Measurements from ENCODE around the gene ATP4B.

The ATP4B gene

GRCh38 chr13:113656003-113656588 is 1.9 kb downstream of the ATP4B start:
- no peak for DNase-seq

- DNase-seq = no peak
These were observed 2.5 kb downstream of the ATP4B start for GRCh38 chr13:113655346-113656002.

GRCh38 chr13:113654591-113655345 is 3.2 kb downstream of the ATP4B start:
- no peak for DNase-seq

GRCh38 chr13:113654175-113654560 is 3.8 kb downstream of the ATP4B start:
- no peak for DNase-seq

- DNase-seq = no peak
These were observed 4.5 kb downstream of the ATP4B start for GRCh38 chr13:113653264-113654174.

GRCh38 chr13:113652404-113653263 is 5.4 kb downstream of the ATP4B start:
- no peak for DNase-seq

- DNase-seq = no peak
These were observed 6.2 kb downstream of the ATP4B start for GRCh38 chr13:113651511-113652403.

GRCh38 chr13:113650731-113651148 is 7.3 kb downstream of the ATP4B start:
- DNase-seq = no peak

GRCh38 chr13:113650275-113650674 is 7.7 kb downstream of the ATP4B start:
- DNase-seq = no peak

- no peak for DNase-seq
These were observed 8.8 kb downstream of the ATP4B start for GRCh38 chr13:113649212-113649611.

- no peak for DNase-seq
These were observed 9.8 kb downstream of the ATP4B start for GRCh38 chr13:113648216-113648610.

GRCh38 chr13:113647351-113648215 is 10.4 kb downstream of the ATP4B start:
- DNase-seq = no peak

- no peak for DNase-seq
These were observed 11.1 kb downstream of the ATP4B start for GRCh38 chr13:113646921-113647340.

- DNase-seq = no peak
These were observed 11.6 kb downstream of the ATP4B start for GRCh38 chr13:113646376-113646775.

- DNase-seq = no peak
These were observed 12.7 kb downstream of the ATP4B start for GRCh38 chr13:113645329-113645728.

- no peak for DNase-seq
These were observed 13.2 kb downstream of the ATP4B start for GRCh38 chr13:113644800-113645199.

GRCh38 chr13:113643593-113643992 is 14.4 kb downstream of the ATP4B start:
- DNase-seq = no peak

GRCh38 chr13:113642563-113642962 is 15.4 kb downstream of the ATP4B start:
- no peak for DNase-seq

GRCh38 chr13:113641426-113641825 is 16.6 kb downstream of the ATP4B start:
- DNase-seq = no peak

Measured in cortex of kidney (tissue), 1 donor.